Measurements from ENCODE around the gene ABCB9. TPM values are rescaled to one million over a fixed set of nuclear protein-coding genes. Genes with fewer than 3 reads are reported as not detected.

Gene ABCB9
- total and polyA plus RNA-seq, 2 of the 8 experiments (the other 6 are each of a cell fraction or from before 2014, with no cell fraction given) = 3.8 to 8.0 TPM

GRCh38 chr12:122899887-122900286, 66.4 kb downstream of the ABCB9 start:
- CTCF ChIA-PET (ENCODE audit: partially characterized antibody) = no interaction called here
- Histone ChIP-seq H2BK5ac (ENCODE audit: low read depth, low read length) (no peak overlapping the region), H2BK120ac (replicated peaks; ENCODE audit: low read depth, low read length) (no peak overlapping the region), H3K56ac (replicated peaks; ENCODE audit: insufficient read length, low read depth, low read length) (no peak overlapping the region), H4K20me1 (replicated peaks in 1 of 2; ENCODE audit: control insufficient read depth in 1 of 2, insufficient read depth in 2 of 2, low read length in 2 of 2) (peaks cover 0 to 2% of the 10 kb centered on the region in 2 experiments), H3K9me3 (ENCODE audit: insufficient read depth in 2 of 2, low read depth in 1 of 2, low read length in 1 of 2) (no peaks in the 10 kb centered on the region), H4K8ac (ENCODE audit: extremely low read depth, insufficient read depth, low read length) (no peak overlapping the region), H3K23me2 (ENCODE audit: low read depth, low read length) (peaks cover 4% of the 10 kb centered on the region; the same call in 1 of the 2 replicates), H3K14ac (ENCODE audit: insufficient read length) (no peak overlapping the region), H3K9ac (replicated peaks in 1 of 4; ENCODE audit: extremely low read depth in 1 of 4, low read depth in 3 of 4, low read length in 3 of 4) (no peak overlapping the region), H4K91ac (replicated peaks; ENCODE audit: insufficient read length, low read length) (no peak overlapping the region), H3K4me2 (ENCODE audit: insufficient read depth in 1 of 2, low read depth in 2 of 2, low read length in 2 of 2) (no peak overlapping the region), H3K18ac (ENCODE audit: extremely low read depth, low read length) (no peak overlapping the region), H3K79me1 (ENCODE audit: low read depth, low read length) (no peaks in the 10 kb centered on the region), H2BK15ac (ENCODE audit: low read length) (no peak overlapping the region), H3K4me1 (replicated peaks in 1 of 4; ENCODE audit: control insufficient read depth in 3 of 4, insufficient read depth in 4 of 4, low read length in 3 of 4) (peaks cover 0 to 13% (median 4%) of the 10 kb centered on the region in 4 experiments; a peak in 5 of 7 replicates), H3K27ac (ENCODE audit: low read depth, low read length) (no peak overlapping the region), H3K79me2 (ENCODE audit: control insufficient read depth in 1 of 2, insufficient read depth in 2 of 2, low read length in 2 of 2) (peaks cover 0 to 5% of the 10 kb centered on the region in 2 experiments; a peak in 2 of 4 replicates), H2BK20ac (ENCODE audit: low read length) (no peak overlapping the region), H3K4ac (replicated peaks; ENCODE audit: insufficient read length, low read depth, low read length) (no peak overlapping the region), H3K36me3 (ENCODE audit: control insufficient read depth in 2 of 4, insufficient read depth in 4 of 4, low read length in 3 of 4) (no peaks in the 10 kb centered on the region), H3K4me3 (ENCODE audit: extremely low read depth in 1 of 4, insufficient read depth in 2 of 4, low read depth in 3 of 4, low read length in 4 of 4) (no peak overlapping the region), H2BK12ac (ENCODE audit: low read depth, low read length) (no peak overlapping the region), H2AFZ (ENCODE audit: low read length) (no peak overlapping the region), H4K5ac (ENCODE audit: insufficient read length, low read depth, low read length) (no peak overlapping the region), H3K23ac (ENCODE audit: insufficient read length) (no peak overlapping the region), H2AK5ac (ENCODE audit: low read depth, low read length) (no peak overlapping the region), H3K27me3 (replicated peaks in 1 of 4; ENCODE audit: control insufficient read depth in 3 of 4, extremely low read depth in 1 of 4, insufficient read depth in 3 of 4, low read length in 3 of 4) (peaks cover 1 to 21% (median 14%) of the 10 kb centered on the region in 4 experiments)
- no peak for FAIRE-seq
- DNase-seq (ENCODE audit: low read depth in 1 of 2, low spot score in 2 of 2) = no peak
- 99% methylated on average over 6 of the region's 6 CpGs; no CpG with 5 or more reads in 1 of the 2 experiments for WGBS, 2 experiments (ENCODE audit: extremely low coverage in 1 of 2, insufficient coverage in 1 of 2, insufficient read length in 1 of 2, insufficient replicate concordance in 2 of 2, low coverage in 1 of 2, low lambda C conversion rate in 2 of 2, missing lambda C conversion rate in 1 of 2)
- POLR2A ChIA-PET (ENCODE audit: partially characterized antibody) = interaction anchor here (1.1 kb wide), 1 partner anchor 35 kb away, joined by 3 read pairs; no protein-coding TSS in a partner anchor
- no peak for TF ChIP-seq JUN (IDR thresholded peaks at IDR 0.05; ENCODE audit: low read depth, low read length)
- no peak for TF ChIP-seq ZNF274 (IDR thresholded peaks at IDR 0.05; ENCODE audit: borderline replicate concordance, extremely low read depth, low read length)
- no peak for TF ChIP-seq MAFK (IDR thresholded peaks at IDR 0.05; ENCODE audit: low read depth, low read length)
- TF ChIP-seq SUZ12 (IDR thresholded peaks at IDR 0.05; ENCODE audit: low read length) = no peak
- TF ChIP-seq CTBP2 (IDR thresholded peaks at IDR 0.05; ENCODE audit: borderline replicate concordance, insufficient read depth, insufficient read length, low read length) = no peak
- no peak for TF ChIP-seq TEAD4 (IDR thresholded peaks at IDR 0.05; ENCODE audit: low read depth, low read length)
- TF ChIP-seq RXRA (IDR thresholded peaks at IDR 0.05; ENCODE audit: insufficient read depth, low read depth, low read length) = no peak
- no peak for TF ChIP-seq RBBP5 (IDR thresholded peaks at IDR 0.05; ENCODE audit: borderline replicate concordance, low read depth, low read length)
- no peak for TF ChIP-seq ASH2L (IDR thresholded peaks at IDR 0.05; ENCODE audit: low read length)
- no peak for TF ChIP-seq ATF2 (IDR thresholded peaks at IDR 0.05; ENCODE audit: low read length)
- no peak for TF ChIP-seq GTF2F1 (IDR thresholded peaks at IDR 0.05; ENCODE audit: borderline replicate concordance, low read depth, low read length)
- TF ChIP-seq NANOG (IDR thresholded peaks at IDR 0.05; ENCODE audit: insufficient read depth, low read depth, low read length, poor library complexity, severe bottlenecking) = no peak
- TF ChIP-seq BACH1 (IDR thresholded peaks at IDR 0.05; ENCODE audit: low read length) = no peak

Data from H1 (cell line).